Activated naive CD4-positive, alpha-beta T cell treated with anti-CD3 and anti-CD28 coated beads, Interleukin-2, amount 50 U/mL, for 24 hours (primary cell): ENCODE results near the gene ALDOA.
"Not testable (repeated sequence)": the region's sequence is repeated elsewhere in the genome, so short reads cannot be mapped to it uniquely, and the experiment has no call there.

Experiments used
- H3K27ac Mint-ChIP-seq: one replicate; pipeline ENCODE4 v1.8.0; 2021; ENCODE audit warnings: mild to moderate bottlenecking, mixed read lengths
- H3K27me3 Mint-ChIP-seq: one replicate; pipeline ENCODE4 v1.8.0; 2021; ENCODE audit warnings: mixed read lengths
- H3K36me3 Mint-ChIP-seq: one replicate; pipeline ENCODE4 v1.8.0; 2021; ENCODE audit warnings: mixed read lengths
- H3K4me1 Mint-ChIP-seq: one replicate; pipeline ENCODE4 v1.8.0; 2021; ENCODE audit warnings: mixed read lengths
- H3K4me3 Mint-ChIP-seq: one replicate; pipeline ENCODE4 v1.8.0; 2021; ENCODE audit warnings: mild to moderate bottlenecking, mixed read lengths
- H3K9me3 Mint-ChIP-seq: one replicate; pipeline ENCODE4 v1.8.0; 2021; ENCODE audit warnings: mixed read lengths

ALDOA gene

GRCh38 chr16:30030841-30031413 lies 34.6 kb upstream of the ALDOA start, which contains the start of gene TLCD3B:
TLCD3B (minus strand) TSS chr16:30031271; CDS start chr16:30030527, 744 bp downstream.
- peaks cover 31% of the 10 kb centered on the region for H3K27me3 Mint-ChIP-seq
- H3K36me3 Mint-ChIP-seq: peaks cover 3% of the 10 kb centered on the region
- H3K4me1 Mint-ChIP-seq: peaks cover 11% of the 10 kb centered on the region
- H3K9me3 Mint-ChIP-seq: no peaks in the 10 kb centered on the region
- peak within 1 kb of the TSS; percentile 52 for H3K4me3 Mint-ChIP-seq
- H3K27ac Mint-ChIP-seq: no peak within 1 kb of the TSS

- H3K27me3 Mint-ChIP-seq: peaks cover 31% of the 10 kb centered on the region
- H3K4me3 Mint-ChIP-seq: no peak overlapping the region
Measured at GRCh38 chr16:30031477-30031918, 34.1 kb upstream of the ALDOA start.

GRCh38 chr16:30032083-30032819 lies 33.3 kb upstream of the ALDOA start:
- Mint-ChIP-seq H3K9me3 (no peaks in the 10 kb centered on the region), H3K27me3 (peaks cover 28% of the 10 kb centered on the region), H3K36me3 (peaks cover 3% of the 10 kb centered on the region), H3K27ac (no peak overlapping the region), H3K4me1 (peaks cover 11% of the 10 kb centered on the region), H3K4me3 (peak overlapping the region; percentile 52)

More at GRCh38 chr16:30031477-30031918, 34.1 kb upstream of the ALDOA start:
- Mint-ChIP-seq H3K4me1 (peaks cover 11% of the 10 kb centered on the region), H3K27ac (no peak overlapping the region), H3K36me3 (peaks cover 3% of the 10 kb centered on the region), H3K9me3 (no peaks in the 10 kb centered on the region)

- peaks cover 20% of the 10 kb centered on the region for H3K27me3 Mint-ChIP-seq
- H3K27ac Mint-ChIP-seq: no peak overlapping the region
Measured at GRCh38 chr16:30033270-30033669, 32.3 kb upstream of the ALDOA start.

GRCh38 chr16:30040221-30040620 lies 25.3 kb upstream of the ALDOA start:
- Mint-ChIP-seq H3K4me3 (no peak overlapping the region), H3K36me3 (no peaks in the 10 kb centered on the region), H3K4me1 (no peaks in the 10 kb centered on the region), H3K27ac (no peak overlapping the region), H3K9me3 (no peaks in the 10 kb centered on the region), H3K27me3 (no peaks in the 10 kb centered on the region)

More at GRCh38 chr16:30033270-30033669, 32.3 kb upstream of the ALDOA start:
- Mint-ChIP-seq H3K36me3 (peaks cover 3% of the 10 kb centered on the region), H3K4me3 (no peak overlapping the region), H3K4me1 (peaks cover 11% of the 10 kb centered on the region), H3K9me3 (no peaks in the 10 kb centered on the region)

- not testable (repeated sequence) for H3K9me3 Mint-ChIP-seq, H3K36me3 Mint-ChIP-seq, H3K4me1 Mint-ChIP-seq, H3K27ac Mint-ChIP-seq, H3K4me3 Mint-ChIP-seq, H3K27me3 Mint-ChIP-seq
Measured at GRCh38 chr16:30040690-30041089, 24.9 kb upstream of the ALDOA start.

- H3K36me3 Mint-ChIP-seq: no peaks in the 10 kb centered on the region
- no peak overlapping the region for H3K27ac Mint-ChIP-seq
- no peaks in the 10 kb centered on the region for H3K4me1 Mint-ChIP-seq
- no peak overlapping the region for H3K4me3 Mint-ChIP-seq
- H3K9me3 Mint-ChIP-seq: no peaks in the 10 kb centered on the region
- H3K27me3 Mint-ChIP-seq: no peaks in the 10 kb centered on the region
Measured at GRCh38 chr16:30041841-30042240, 23.7 kb upstream of the ALDOA start.

- Mint-ChIP-seq H3K4me3 (no peak overlapping the region), H3K9me3 (no peaks in the 10 kb centered on the region), H3K36me3 (no peaks in the 10 kb centered on the region), H3K27ac (no peak overlapping the region), H3K4me1 (no peaks in the 10 kb centered on the region), H3K27me3 (no peaks in the 10 kb centered on the region)
Measured at GRCh38 chr16:30046178-30046577, 19.4 kb upstream of the ALDOA start.

- no peaks in the 10 kb centered on the region for H3K9me3 Mint-ChIP-seq
- H3K27me3 Mint-ChIP-seq: no peaks in the 10 kb centered on the region
- H3K36me3 Mint-ChIP-seq: no peaks in the 10 kb centered on the region
- H3K27ac Mint-ChIP-seq: no peak overlapping the region
- H3K4me1 Mint-ChIP-seq: peaks cover 2% of the 10 kb centered on the region
- H3K4me3 Mint-ChIP-seq: no peak overlapping the region
Measured at GRCh38 chr16:30046588-30046987, 19.0 kb upstream of the ALDOA start.

- Mint-ChIP-seq H3K36me3 (no peaks in the 10 kb centered on the region), H3K27ac (no peak overlapping the region), H3K9me3 (no peaks in the 10 kb centered on the region), H3K4me1 (peaks cover 17% of the 10 kb centered on the region), H3K4me3 (no peak overlapping the region), H3K27me3 (no peaks in the 10 kb centered on the region)
Measured at GRCh38 chr16:30049871-30050270, 15.7 kb upstream of the ALDOA start.

- no peaks in the 10 kb centered on the region for H3K27me3 Mint-ChIP-seq
- H3K27ac Mint-ChIP-seq: peak overlapping the region; percentile 8
- no peaks in the 10 kb centered on the region for H3K36me3 Mint-ChIP-seq
- H3K4me1 Mint-ChIP-seq: peaks cover 22% of the 10 kb centered on the region
- no peaks in the 10 kb centered on the region for H3K9me3 Mint-ChIP-seq
- H3K4me3 Mint-ChIP-seq: peak overlapping the region; percentile 58
Measured at GRCh38 chr16:30051518-30051917, 14.0 kb upstream of the ALDOA start.

- H3K27me3 Mint-ChIP-seq: no peaks in the 10 kb centered on the region
- peaks cover 22% of the 10 kb centered on the region for H3K4me1 Mint-ChIP-seq
- no peaks in the 10 kb centered on the region for H3K36me3 Mint-ChIP-seq
- peak overlapping the region; percentile 90 for H3K4me3 Mint-ChIP-seq
- H3K9me3 Mint-ChIP-seq: no peaks in the 10 kb centered on the region
- peak overlapping the region; percentile 90 for H3K27ac Mint-ChIP-seq
Measured at GRCh38 chr16:30052671-30053372, 12.7 kb upstream of the ALDOA start.

GRCh38 chr16:30053376-30054015 lies 12.1 kb upstream of the ALDOA start:
- Mint-ChIP-seq H3K36me3 (no peaks in the 10 kb centered on the region), H3K4me1 (peaks cover 22% of the 10 kb centered on the region), H3K27me3 (no peaks in the 10 kb centered on the region), H3K9me3 (no peaks in the 10 kb centered on the region), H3K27ac (no peak overlapping the region), H3K4me3 (peak overlapping the region; percentile 73)

GRCh38 chr16:30054451-30054850 lies 11.1 kb upstream of the ALDOA start:
- peaks cover 22% of the 10 kb centered on the region for H3K4me1 Mint-ChIP-seq
- no peaks in the 10 kb centered on the region for H3K27me3 Mint-ChIP-seq
- no peaks in the 10 kb centered on the region for H3K9me3 Mint-ChIP-seq
- H3K36me3 Mint-ChIP-seq: no peaks in the 10 kb centered on the region
- H3K4me3 Mint-ChIP-seq: peak overlapping the region; percentile 51
- peak overlapping the region; percentile 62 for H3K27ac Mint-ChIP-seq

GRCh38 chr16:30054959-30055553 lies 10.5 kb upstream of the ALDOA start:
- H3K4me1 Mint-ChIP-seq: peaks cover 22% of the 10 kb centered on the region
- no peaks in the 10 kb centered on the region for H3K27me3 Mint-ChIP-seq
- H3K4me3 Mint-ChIP-seq: peak overlapping the region; percentile 24
- H3K36me3 Mint-ChIP-seq: no peaks in the 10 kb centered on the region
- no peaks in the 10 kb centered on the region for H3K9me3 Mint-ChIP-seq
- H3K27ac Mint-ChIP-seq: no peak overlapping the region
